AML-193 (cell line): Measurements from ENCODE around the gene GBP1.
A peak's percentile ranks its signal among the peaks of the same experiment; 100 is the strongest.
"Not testable (repeated sequence)": the region's sequence is repeated elsewhere in the genome, so short reads cannot be mapped to it uniquely, and the experiment has no call there.

ENCODE experiments used
- DNase-seq, 2 experiments: peaks; one replicate each; lab custom pipeline; 2025; lab: John Stamatoyannopoulos, UW

GBP1 gene, protein sequence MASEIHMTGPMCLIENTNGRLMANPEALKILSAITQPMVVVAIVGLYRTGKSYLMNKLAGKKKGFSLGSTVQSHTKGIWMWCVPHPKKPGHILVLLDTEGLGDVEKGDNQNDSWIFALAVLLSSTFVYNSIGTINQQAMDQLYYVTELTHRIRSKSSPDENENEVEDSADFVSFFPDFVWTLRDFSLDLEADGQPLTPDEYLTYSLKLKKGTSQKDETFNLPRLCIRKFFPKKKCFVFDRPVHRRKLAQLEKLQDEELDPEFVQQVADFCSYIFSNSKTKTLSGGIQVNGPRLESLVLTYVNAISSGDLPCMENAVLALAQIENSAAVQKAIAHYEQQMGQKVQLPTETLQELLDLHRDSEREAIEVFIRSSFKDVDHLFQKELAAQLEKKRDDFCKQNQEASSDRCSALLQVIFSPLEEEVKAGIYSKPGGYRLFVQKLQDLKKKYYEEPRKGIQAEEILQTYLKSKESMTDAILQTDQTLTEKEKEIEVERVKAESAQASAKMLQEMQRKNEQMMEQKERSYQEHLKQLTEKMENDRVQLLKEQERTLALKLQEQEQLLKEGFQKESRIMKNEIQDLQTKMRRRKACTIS

DNA sequence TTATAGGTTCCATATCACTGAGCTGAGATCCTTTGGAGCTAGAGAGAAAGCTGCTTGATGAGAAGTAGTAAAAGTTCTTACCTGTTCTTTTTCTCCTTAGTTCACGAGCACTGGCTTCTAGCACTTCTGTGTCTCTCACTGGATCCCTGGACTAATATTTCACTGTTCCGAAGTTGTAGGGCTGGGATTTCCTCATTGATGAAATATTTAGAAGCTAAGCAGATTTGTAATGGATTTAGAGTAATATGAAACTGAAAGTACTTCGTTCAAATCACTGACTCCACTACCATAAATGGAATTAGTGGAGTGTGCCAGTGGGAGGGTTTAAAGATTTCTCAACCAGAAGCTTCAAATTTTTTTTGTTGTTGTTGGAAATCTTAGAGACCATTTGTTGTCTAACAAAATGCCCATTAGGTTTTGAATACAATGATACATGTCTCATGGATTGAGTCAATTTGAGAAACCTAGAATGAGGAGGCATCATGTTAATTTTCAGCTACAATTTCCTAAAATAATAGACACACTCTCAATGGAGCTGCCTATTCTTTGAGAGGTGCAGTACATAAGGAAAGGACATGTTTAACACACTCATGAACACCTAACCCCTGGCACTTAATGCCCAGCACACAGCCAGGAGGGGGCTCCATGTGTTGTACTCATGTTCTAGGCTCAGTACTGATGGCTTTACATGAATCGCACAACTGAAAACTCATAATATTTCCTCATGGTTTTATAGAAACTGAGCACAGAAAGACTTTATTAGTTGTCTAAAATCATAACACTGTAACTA is at the start of gene GBP1:
TSS of gene GBP1 (minus strand) at position 130 of the 790 bp plus-strand sequence. CDS start 1,974 bp downstream, outside the sequence.
- no peak for DNase-seq

DNA sequence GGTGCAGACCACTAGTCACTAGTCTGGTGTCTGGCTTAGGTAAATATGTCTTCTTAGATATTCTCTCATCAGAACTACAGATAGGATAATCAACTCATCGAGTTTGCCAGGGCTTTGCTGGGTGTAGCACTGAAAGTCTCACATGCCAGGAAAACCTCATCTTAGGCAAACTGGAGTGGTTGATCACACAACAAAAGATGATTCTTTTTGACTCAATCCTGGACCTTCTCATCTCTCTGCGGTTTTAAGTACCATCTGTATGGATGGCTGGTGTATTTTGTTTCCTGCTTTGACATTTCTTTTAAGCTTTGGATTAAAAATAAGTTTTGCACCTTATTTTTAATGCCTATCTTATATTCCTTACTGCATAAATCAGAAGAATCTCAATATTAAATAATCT is 49.7 kb upstream of the GBP1 start:
- no peak for DNase-seq

DNA sequence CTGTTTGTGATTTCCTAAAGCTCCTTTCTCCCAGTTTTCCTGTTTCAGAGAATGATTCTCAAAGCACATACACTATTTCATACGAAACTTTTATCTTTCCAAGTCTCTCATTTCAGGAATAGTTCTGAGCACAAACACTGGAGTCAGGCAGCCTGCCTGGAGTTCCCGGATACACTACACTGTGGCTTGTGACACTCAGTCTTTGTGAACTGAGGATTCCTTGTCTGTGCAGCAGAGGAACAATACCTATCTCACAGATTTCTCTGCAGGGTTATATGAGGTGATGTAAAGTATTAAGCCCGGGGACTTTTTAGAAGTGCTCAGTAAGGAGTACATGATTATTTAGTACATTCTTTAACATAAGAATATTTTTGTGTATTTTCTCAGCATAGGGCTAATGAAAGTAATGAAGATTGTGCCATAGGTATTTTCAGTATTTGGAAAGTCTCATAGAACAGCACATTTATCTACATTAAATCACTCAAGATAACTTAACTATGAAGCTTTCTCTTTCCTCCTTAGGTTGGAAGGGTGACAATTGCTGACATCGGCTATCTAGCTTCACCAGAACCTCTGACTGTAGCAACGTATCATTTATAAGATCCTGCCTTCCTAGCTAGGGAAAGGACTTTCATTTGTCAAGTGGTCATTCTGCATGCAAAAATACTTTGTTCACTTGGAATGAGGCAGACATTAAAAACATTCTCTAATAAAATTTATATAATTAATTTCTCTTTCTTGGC is 48.0 kb upstream of the GBP1 start:
- no peak for DNase-seq

DNA sequence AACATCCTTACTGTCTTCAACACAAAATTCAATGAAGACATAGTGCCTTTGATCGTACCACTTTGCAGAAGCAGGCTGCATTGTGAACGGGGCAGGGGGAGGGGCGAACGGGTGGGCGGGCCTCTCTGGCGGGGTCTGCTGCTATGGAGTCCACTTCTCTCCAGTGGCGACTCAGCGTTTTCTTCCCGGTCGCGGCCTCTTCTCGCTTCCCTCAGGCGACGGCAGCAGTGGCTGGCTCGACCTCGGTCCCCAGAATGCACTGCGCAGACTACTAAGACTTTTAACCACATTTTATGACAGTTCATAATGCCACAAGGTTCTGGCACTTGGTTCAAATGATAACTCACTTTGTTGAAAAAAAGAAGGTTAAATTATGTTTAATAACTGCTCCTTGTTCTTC is 39.7 kb upstream of the GBP1 start:
- no peak for DNase-seq

DNA sequence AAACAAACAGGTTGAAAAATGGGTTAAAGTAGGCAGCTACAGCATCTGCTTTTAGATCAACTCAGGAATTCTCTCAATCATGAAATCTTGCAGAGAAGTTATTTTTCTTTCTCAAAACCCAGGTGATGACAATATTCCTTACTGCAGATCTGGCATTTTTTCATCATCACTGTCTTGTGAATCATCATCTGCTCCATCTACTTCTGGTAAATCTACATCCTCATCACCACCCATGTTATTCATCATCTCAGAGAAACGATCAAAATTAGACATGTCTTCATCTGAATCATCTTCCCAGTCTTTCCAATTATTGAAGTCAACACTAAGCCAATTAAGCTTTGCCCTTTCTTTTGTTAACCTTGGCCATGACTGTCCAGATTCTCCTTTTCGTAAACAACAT is 39.1 kb upstream of the GBP1 start:
- DNase-seq, result no peak

DNA sequence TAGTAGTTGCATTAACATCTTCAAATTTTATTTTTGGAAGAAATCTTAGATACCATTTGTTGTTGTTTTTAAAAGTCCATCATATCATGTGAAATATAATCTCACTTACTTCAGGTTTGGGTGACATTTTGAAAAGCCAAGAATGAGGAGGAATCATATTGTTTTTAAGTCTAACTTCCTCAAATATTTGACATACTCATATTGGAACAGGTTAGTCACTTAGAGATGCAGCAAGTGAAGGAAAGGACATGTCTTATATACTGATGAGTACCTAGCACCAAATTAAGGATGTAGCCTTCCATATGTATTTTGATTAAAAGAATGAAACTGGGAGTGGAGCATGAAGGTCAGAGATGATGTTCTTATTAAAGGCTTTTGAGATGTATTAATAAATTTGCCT is 37.0 kb upstream of the GBP1 start:
- no peak for DNase-seq

DNA sequence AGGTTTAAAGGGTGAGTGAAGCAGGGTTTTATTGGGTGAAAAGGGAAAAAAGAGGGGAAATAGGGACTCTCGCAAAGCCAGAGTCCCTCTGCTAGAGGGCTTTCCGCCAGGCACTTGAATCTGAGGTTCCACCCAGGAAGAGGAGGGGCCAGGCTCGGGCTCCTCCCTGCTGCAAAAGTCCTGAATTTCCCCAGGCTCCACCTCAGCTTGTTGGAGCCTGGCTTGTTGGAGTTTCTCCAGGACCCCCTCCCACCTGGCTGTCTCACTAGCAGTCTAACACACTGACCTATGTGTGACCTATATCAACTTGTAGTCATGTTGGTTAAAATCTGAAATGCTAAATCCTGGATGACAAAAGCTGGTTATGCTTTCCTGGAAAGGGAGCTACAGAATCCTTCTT is 35.4 kb upstream of the GBP1 start:
- no peak for DNase-seq

DNA sequence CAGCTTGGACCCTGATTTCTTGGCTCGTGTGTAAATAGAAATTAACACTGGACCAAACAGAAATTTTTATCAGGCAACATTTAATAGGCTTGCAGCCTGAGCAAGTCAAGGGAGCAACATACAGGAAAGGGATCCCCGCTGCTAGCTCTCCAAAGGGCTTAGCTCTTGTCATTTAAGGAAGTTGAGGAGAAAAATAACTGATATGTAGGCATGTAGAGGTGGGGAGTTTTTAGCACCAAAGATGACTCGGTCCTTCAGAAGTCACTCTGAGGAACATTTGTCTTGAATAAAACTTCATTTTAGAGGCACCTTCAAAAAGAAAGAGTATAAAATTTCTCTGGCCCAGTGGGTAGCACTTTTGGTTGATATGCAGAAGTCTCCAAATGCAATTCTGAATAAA is 33.8 kb upstream of the GBP1 start:
- no peak for DNase-seq

DNA sequence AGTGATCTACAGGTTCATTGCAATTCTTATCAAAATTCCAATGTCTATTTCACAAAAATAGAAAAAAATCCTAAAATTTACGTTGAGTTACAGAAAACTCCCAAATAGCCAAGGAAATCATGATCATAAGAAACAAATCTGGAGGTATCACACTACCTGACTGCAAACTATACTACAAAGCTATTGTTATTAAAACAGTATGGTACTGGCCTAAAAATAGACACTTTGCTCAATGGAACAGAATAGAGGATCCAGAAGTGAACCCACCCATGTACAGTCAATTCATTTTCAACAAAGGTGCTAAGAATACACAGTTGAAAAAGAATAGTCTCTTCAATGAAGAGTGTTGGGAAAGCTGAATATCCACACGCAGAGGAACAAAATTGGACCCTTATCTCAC is 30.7 kb upstream of the GBP1 start:
- no peak for DNase-seq

DNA sequence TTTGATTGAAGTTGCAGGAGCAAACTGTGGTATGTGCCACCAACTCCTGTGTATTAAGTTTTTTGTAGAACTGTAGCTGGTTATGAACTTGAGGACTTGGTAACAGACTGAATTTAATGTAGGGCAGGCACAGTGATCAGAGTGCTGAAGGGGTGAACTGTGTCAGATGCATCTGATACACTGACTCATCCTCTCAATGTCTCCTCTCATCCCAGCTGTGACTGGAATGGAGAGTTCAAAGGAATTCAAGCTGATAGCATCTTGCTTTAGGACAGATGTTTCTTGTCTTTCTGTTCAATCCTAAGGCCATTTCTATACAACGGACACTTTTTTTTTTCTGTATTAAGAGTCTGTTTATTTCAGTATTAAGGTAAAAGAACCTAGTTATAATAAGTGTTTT is 25.0 kb upstream of the GBP1 start:
- DNase-seq, result no peak

DNA sequence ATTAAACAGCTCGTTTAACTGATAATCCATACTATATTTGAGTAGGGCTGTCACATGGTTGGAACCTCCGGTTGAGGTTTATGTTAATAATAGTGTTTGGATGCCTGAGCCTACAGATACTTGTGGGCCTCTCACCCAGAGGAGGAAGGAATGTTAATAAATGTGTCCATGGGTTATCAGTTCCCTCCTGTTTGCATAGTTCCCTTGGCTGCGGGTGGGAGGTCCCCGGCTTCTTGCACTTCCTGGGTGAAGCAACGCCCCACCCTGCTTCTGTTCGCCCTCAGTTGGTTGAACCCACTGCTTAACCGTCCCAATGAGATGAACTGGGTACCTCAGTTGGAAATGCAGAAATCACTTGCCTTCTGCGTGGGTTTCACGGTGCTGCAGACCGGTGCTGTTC is 23.6 kb upstream of the GBP1 start:
- no peak for DNase-seq

DNA sequence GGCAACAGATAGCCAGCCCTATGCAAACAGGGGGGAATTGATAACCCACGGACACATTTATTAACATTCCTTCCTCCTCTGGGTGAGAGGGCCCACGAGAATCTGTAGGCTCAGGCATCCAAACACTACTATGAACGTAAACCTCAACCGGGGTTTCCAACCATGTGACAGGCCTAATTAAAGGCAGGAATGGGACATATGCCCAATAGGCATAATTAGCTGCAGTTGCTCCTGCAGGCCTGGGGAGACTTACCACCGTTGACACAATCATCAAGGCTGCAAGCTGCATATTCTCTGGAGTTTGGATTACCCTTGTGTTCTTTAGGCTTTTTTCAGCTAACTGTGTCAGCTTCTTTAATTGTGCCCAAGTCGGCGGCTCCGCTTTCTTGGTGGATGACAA is 22.2 kb upstream of the GBP1 start:
- no peak for DNase-seq

DNA sequence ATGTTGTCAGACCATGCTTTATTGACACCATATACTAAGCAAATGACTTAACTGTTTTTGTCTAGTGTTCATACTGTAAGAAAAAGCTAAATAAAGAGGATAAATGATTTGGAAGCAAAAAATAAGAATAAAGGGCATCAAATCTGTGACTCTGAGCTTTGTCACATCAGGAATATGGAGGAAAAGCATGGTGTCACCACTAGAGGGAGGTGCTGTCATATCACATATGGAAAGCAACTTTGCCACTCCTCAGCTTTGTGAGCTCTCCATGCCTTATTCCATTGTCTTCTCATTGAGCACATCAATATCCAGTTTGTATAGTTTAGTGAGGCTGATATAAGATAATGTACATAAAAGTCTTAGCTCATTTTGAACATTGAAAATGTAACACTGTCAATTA is 20.8 kb upstream of the GBP1 start:
- DNase-seq, result peak; percentile 61 to 69

DNA sequence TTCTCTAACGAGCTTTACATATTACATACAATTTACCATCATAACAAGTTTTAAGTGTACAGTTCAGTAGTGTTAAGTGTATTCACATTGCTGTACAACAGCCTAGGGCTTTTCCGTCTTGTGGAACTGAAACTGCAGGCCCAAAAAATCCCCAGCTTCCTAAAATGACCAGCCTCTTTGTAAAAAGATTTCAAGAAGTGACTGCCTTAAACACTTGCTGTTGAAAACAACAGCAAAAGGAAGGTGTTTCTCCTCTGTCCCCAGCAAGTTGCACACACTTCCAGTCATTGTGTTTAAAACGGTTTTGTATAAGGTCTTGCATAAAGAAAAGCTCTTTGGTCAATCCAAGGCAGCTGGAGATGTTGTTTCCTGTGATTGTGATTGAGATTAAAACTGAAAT is 16.0 kb upstream of the GBP1 start:
- no peak for DNase-seq

DNA sequence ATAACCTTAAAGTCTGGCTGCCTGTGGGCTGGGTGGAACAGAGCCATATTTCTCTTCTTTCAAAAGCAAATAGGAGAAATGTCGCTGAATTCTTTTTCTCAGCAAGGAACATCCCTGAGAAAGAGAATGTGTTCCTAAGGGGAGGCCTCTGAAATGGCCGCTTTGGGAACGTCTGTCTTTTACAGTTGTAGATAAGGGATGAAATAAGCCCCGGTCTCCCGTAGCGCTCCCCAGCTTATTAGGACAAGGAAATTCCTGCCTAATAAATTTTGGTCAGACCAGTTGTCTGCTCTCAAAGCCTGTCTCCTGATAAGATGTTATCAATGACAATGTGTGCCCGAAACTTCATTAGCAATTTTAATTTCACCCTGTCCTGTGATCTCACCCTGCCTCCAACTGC is 15.1 kb upstream of the GBP1 start:
- DNase-seq, result not testable (repeated sequence)

DNA sequence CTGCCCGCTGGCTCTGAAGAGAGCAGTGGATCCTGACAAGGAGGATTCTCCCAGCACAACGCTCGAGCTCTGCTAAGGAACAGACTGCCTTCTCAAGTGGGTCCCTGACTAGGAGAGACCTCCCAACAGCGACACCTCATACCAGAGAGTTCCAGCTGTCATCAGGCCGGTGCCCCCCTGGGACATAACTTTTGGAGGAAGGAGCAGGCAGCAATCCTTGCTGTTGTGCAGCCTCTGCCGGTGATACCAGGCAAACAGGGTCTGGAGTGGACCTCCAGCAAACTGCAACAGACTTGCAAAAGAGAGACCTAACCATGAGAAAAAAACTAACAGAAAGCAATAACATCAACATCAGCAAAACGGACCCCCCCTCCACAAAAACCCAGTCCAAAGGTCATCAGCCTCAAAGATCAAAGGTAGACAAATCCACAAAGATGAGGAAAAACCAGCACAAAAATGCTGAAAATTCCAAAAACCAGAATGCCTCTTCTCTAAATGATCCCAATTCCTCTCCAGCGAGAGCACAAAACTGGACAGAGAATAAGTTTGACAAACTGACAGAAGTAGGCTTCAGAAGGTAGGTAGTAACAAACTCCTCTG is 7.6 kb upstream of the GBP1 start:
- not testable (repeated sequence) for DNase-seq

DNA sequence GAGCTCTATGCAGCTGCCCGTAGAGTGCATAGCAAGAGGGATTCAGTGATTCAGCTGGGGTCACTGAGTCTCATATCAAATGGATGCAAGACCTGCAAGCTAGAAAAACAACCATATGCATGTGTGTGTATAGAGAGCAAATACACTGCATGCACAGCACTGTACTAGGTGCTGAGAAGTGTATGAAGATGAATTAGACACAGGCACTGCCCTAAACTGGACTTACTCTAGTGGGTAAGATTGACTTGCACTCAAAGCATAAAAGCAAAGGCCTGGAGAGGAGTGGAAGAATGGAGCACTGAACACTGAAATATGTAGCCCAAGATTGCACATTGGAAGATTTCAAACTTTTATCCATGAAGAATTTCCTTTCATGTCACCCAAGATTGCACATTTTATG is 5.5 kb upstream of the GBP1 start:
- DNase-seq, result peak in 1 of 2 experiments; percentile 5

DNA sequence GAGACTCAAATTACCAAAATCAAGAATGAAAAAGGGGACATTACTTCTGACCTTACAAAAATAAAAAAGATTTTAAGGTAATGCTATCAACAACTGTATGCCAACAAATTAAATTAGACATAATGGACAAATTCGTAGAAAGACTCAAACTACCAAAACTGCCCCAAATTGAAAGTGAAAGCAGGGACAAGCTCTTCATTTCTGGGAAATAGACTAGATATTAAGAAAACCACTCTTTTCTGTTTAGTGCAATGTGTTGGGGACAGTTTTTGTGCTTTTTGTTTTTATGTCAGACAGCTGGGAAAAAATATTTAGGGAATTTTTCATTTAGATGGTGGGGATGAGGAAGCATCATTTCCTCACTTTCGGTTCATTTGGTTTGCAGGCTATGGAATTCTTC is 4.9 kb upstream of the GBP1 start:
- DNase-seq, result peak; percentile 28 to 34

DNA sequence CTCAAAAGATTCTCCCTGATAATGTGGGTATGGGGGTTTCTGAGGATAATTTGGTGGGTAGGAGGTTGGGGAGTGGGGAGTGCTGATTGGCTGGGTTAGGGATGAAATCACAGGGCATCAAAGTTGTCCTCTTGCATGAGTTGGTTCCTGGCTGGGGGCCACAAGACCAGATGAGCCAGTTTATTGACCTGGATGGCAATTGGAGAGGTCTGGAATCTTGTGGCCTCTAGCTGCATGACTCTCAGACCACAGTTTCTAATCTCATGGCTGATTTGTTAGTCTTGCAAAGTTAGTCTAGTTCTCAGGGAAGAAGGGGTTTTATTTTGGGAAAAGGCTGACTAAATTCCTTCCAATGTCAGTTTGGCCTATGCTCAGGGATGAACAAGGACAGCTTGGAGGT is 3.3 kb upstream of the GBP1 start:
- DNase-seq, result no peak

DNA sequence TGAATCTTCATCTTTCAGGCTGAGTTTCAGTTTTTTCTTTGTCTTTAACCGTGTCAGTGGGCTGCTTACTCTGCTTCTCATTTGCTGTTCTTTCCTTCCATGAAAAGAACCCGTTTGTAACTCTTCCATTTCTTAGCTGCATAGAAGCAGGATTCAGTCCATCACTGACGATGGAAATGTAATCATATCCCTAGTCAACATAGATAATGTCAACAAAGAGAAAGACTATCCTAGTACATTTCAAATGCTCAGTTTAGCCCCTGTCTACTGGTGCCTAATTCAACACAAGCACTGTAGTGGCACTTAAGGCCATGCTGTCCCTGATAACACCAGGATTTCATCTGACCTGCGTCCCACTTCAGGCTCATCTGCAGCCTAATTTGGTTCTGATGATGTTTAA is 376 bp downstream of the GBP1 start:
- DNase-seq, result no peak

DNA sequence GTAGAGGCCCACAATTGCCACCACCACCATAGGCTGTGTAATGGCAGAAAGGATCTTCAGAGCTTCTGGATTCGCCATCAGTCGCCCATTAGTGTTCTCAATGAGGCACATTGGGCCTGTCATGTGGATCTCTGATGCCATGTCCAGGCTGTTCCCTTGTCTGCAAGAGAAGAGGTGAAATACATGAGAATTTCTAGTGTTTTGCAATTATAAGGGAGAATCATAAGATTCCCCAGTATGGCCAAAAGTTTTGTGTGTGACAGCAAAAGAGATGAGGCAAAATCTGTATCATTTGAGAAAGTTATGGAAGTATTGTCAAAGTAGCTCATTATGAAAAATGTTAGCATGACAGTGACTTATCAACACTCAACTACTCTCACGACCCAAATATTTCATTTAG is 1.9 kb downstream of the GBP1 start:
- DNase-seq, result no peak

DNA sequence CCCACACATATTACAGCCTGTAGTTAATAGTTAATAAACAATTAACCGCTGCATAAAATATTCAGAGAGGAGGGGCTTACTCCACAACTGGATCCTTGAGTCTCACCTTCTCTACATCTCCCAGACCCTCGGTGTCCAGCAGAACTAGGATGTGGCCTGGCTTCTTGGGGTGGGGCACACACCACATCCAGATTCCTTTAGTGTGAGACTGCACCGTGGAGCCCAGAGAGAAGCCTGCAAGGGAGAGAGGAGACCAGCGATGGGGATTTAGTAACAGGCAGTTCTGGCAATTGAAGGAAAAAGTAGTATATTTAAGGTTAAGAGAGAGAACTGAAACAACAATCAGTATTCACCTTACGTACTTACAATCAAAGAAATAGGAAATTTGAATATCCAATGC is 4.9 kb downstream of the GBP1 start:
- DNase-seq, result no peak
